AG09309 (cell line): ENCODE data around the gene MYDGF.

Experiments
- DNase-seq: peaks from one replicate; pipeline ENCODE4 v3.0.0-alpha.2; 2010; ENCODE audit warnings: low read depth
- H3K4me3 ChIP-seq: 2 replicates; pipeline ENCODE4 v1.5.1; 2011; ENCODE audit warnings: mild to moderate bottlenecking, low read depth, low read length, moderate library complexity; ENCODE audit not compliant: control insufficient read depth
- CTCF ChIP-seq: IDR thresholded peaks from 2 replicates; pipeline ENCODE4 v1.5.1; 2011; ENCODE audit warnings: mild to moderate bottlenecking, low read depth, low read length, inconsistent platforms; ENCODE audit not compliant: insufficient read depth, control insufficient read depth; ENCODE audit errors: missing control alignments

The MYDGF gene

GRCh38 chr19:4654437-4655361 lies 15.4 kb downstream of the MYDGF start:
- no peak for TF ChIP-seq CTCF
- H3K4me3 ChIP-seq: no peak overlapping the region
- no peak for DNase-seq

GRCh38 chr19:4653793-4654436 lies 16.2 kb downstream of the MYDGF start:
- no peak for DNase-seq
- no peak overlapping the region for H3K4me3 ChIP-seq

GRCh38 chr19:4652075-4652474 lies 18.1 kb downstream of the MYDGF start:
- no peak for TF ChIP-seq CTCF
- no peak for DNase-seq
- H3K4me3 ChIP-seq: no peak overlapping the region

More at GRCh38 chr19:4653793-4654436, 16.2 kb downstream of the MYDGF start:
- no peak for TF ChIP-seq CTCF

GRCh38 chr19:4650159-4650558 lies 20.0 kb downstream of the MYDGF start:
- DNase-seq: no peak
- no peak overlapping the region for H3K4me3 ChIP-seq
- no peak for TF ChIP-seq CTCF

- no peak for TF ChIP-seq CTCF
- no peak overlapping the region for H3K4me3 ChIP-seq
- no peak for DNase-seq
Observed at GRCh38 chr19:4649392-4650047, 20.6 kb downstream of the MYDGF start.
